HFFc6 (cell line): ENCODE data around the gene SPHKAP. TPM values are rescaled to one million over a fixed set of nuclear protein-coding genes. Genes with fewer than 3 reads are reported as not detected.

Experiments used
- DNase-seq: peaks from one replicate; pipeline ENCODE4 v3.0.0-alpha.2; 2018
- H3K27ac Mint-ChIP-seq: 2 replicates; pipeline ENCODE4 v1.8.0; 2020; ENCODE audit warnings: mild to moderate bottlenecking, mixed read lengths
- H3K27me3 Mint-ChIP-seq: 2 replicates; pipeline ENCODE4 v1.8.0; 2021; ENCODE audit warnings: mild to moderate bottlenecking, moderate library complexity, mixed read lengths; ENCODE audit not compliant: insufficient read depth
- H3K36me3 Mint-ChIP-seq: 2 replicates; pipeline ENCODE4 v1.8.0; 2021; ENCODE audit warnings: low read depth, mixed read lengths
- H3K4me1 Mint-ChIP-seq: 2 replicates; pipeline ENCODE4 v1.8.0; 2020; ENCODE audit warnings: low read depth, mixed read lengths
- H3K4me3 Mint-ChIP-seq: 2 replicates; pipeline ENCODE4 v1.8.0; 2020; ENCODE audit warnings: mild to moderate bottlenecking, moderate library complexity, mixed read lengths
- H3K9me3 Mint-ChIP-seq: 2 replicates; pipeline ENCODE4 v1.8.0; 2020; ENCODE audit warnings: mild to moderate bottlenecking, mixed read lengths
- CTCF ChIP-seq: fragments of 200-600 bp; sonication (generic); IDR thresholded peaks from 2 replicates; pipeline ENCODE4 v1.5.0; 2021; ENCODE audit warnings: antibody characterized with exemption, mild to moderate bottlenecking
- total RNA-seq, 6 experiments: library from RNA; stranded (reverse); fragmentation: NEBNext Ultra II Directional; extraction: Animal tissue kit (Norgen Biotek cat#: 25700); gene quantifications; 2 replicates in 1 of 6; 3 replicates in 5 of 6; pipeline ENCODE4 v1.2.3, GENCODE V29; 2021

Gene SPHKAP
- total RNA-seq, 6 experiments from 2014 or later: 0.52 to 0.94 (median 0.84) TPM

GRCh38 chr2:228066126-228066798, 115.2 kb downstream of the SPHKAP start:
- Mint-ChIP-seq H3K36me3 (no peaks in the 10 kb centered on the region), H3K9me3 (no peaks in the 10 kb centered on the region), H3K4me1 (peaks cover 19% of the 10 kb centered on the region), H3K4me3 (no peak overlapping the region), H3K27me3 (no peaks in the 10 kb centered on the region), H3K27ac (no peak overlapping the region)
- TF ChIP-seq CTCF: no peak
- DNase-seq: no peak

DNA sequence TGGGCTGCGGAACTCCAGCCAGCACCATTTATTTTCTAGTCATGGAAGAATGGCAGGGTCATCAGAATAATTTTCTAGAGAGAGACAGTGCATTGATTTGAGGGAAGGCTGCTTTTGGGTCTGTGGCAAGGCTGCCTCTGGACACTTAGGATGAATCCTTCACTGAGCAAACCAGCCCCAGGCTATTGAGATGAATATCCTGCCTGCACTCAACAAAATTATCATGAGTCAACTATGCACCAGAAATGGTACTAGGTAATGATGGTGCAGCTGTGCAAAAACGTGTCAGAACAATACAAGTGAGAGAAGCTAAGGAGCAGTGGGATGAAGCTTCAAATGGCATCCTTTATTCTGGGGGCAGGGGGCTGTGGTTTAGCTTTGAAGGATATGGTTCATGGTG, 115.8 kb downstream of the SPHKAP start:
- Mint-ChIP-seq H3K36me3 (no peaks in the 10 kb centered on the region), H3K4me3 (no peak overlapping the region), H3K4me1 (peaks cover 19% of the 10 kb centered on the region), H3K27ac (no peak overlapping the region), H3K27me3 (peaks cover 1% of the 10 kb centered on the region; the same call in 1 of the 2 replicates), H3K9me3 (no peaks in the 10 kb centered on the region)
- no peak for TF ChIP-seq CTCF
- DNase-seq: peak; percentile 72

DNA sequence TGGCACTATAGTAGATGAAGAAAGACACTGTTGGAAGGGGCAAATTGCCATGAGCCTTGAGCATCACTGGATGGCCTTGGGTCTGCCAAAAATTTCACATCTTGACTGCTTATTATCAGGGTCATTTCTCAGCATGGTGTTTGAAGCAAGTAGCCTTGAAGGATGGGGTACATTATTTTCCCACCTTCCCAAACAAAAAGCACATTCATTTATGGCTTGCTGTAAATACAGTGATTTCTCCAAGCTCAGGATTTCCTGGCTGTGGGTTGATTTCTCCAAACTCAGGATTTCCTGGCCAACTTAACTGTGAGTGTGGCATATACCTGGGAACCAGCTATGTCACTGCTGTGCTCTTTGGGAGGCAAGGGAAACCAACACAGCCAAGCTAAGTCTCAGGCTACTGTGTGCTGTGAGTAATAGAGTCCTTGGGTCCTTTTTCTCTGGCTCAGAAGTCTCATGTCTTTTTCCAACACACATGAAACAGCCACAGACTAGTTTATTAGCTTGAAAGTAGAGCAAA, 116.6 kb downstream of the SPHKAP start:
- no peak overlapping the region for H3K4me3 Mint-ChIP-seq
- peaks cover 19% of the 10 kb centered on the region for H3K4me1 Mint-ChIP-seq
- no peak for TF ChIP-seq CTCF
- no peak overlapping the region for H3K27ac Mint-ChIP-seq
- H3K9me3 Mint-ChIP-seq: no peaks in the 10 kb centered on the region
- H3K36me3 Mint-ChIP-seq: no peaks in the 10 kb centered on the region
- no peak for DNase-seq
- peaks cover 1% of the 10 kb centered on the region; the same call in 1 of the 2 replicates for H3K27me3 Mint-ChIP-seq

GRCh38 chr2:228064024-228064423, 117.5 kb downstream of the SPHKAP start:
- H3K27me3 Mint-ChIP-seq: peaks cover 6% of the 10 kb centered on the region; the same call in 1 of the 2 replicates
- no peak overlapping the region for H3K27ac Mint-ChIP-seq
- no peak for TF ChIP-seq CTCF
- no peak overlapping the region for H3K4me3 Mint-ChIP-seq
- DNase-seq: no peak
- no peaks in the 10 kb centered on the region for H3K36me3 Mint-ChIP-seq
- H3K9me3 Mint-ChIP-seq: no peaks in the 10 kb centered on the region
- peaks cover 19% of the 10 kb centered on the region for H3K4me1 Mint-ChIP-seq

DNA sequence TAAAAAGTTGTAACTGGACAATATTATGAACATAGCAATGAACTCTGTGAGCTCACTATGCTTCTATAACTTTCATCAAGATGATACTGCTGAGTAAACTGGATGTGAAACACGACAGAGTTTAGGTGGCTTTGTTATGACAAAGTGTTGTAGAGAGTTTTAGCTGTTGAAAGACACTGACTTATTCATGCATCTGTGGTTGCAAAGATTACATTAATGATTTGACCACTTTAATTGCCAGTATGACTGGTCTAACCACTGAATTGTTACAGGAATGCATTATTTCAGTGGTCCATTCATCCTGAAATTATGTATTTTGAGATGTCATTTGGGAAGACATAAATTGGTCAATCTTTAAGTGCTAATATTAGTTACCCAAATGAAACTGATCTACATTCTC, 117.9 kb downstream of the SPHKAP start:
- Mint-ChIP-seq H3K4me1 (peaks cover 19% of the 10 kb centered on the region), H3K9me3 (no peaks in the 10 kb centered on the region), H3K4me3 (no peak overlapping the region), H3K36me3 (no peaks in the 10 kb centered on the region), H3K27ac (no peak overlapping the region), H3K27me3 (peaks cover 6% of the 10 kb centered on the region; the same call in 1 of the 2 replicates)
- DNase-seq: peak; percentile 56
- TF ChIP-seq CTCF: no peak
